Measurements from ENCODE around the gene HKDC1.
"Not testable (repeated sequence)": the region's sequence is repeated elsewhere in the genome, so short reads cannot be mapped to it uniquely, and the experiment has no call there.

HKDC1 gene

DNA sequence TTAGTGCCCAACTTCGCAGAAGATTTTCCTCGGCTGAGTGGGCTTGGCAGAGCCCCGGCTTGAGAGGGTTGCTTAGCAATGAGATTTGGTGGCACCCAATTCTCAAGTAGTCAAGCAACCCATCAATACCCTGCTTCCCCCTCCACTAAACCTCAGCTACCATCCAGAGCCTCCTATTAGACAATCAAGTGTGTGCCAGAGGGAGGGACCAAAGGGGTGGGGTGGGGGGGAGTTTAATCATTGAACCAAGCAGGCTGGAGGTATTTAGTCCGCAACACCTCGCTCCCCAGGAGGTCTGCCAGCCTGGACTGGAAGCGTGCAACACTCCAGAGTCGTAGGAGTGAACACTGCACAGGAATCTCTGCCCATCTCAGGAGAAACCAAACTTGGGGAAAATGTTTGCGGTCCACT lies at the start of gene HKDC1:
HKDC1 (plus strand) TSS at position 292 of the 411 bp plus-strand sequence; CDS start at position 396, 104 bp downstream.
- no peak for DNase-seq (ENCODE audit: low spot score)

GRCh38 chr10:69172241-69172982 lies 47.7 kb upstream of the HKDC1 start:
- DNase-seq (ENCODE audit: low spot score), result no peak

- DNase-seq (ENCODE audit: low spot score), result not testable (repeated sequence)
These were observed 44.8 kb upstream of the HKDC1 start for GRCh38 chr10:69175326-69175725.

GRCh38 chr10:69176823-69177222 lies 43.3 kb upstream of the HKDC1 start:
- DNase-seq (ENCODE audit: low spot score), result no peak

- DNase-seq (ENCODE audit: low spot score), result no peak
These were observed 40.9 kb upstream of the HKDC1 start for GRCh38 chr10:69179089-69179742.

GRCh38 chr10:69179743-69180524 lies 40.2 kb upstream of the HKDC1 start, which contains the start of gene SUPV3L1:
Gene SUPV3L1, plus strand, starts transcription at chr10:69180234. Its CDS starts 58 bp downstream, at chr10:69180292.
- DNase-seq (ENCODE audit: low spot score), result peak; percentile 91

- no peak for DNase-seq (ENCODE audit: low spot score)
These were observed 39.5 kb upstream of the HKDC1 start for GRCh38 chr10:69180525-69181204.

DNA sequence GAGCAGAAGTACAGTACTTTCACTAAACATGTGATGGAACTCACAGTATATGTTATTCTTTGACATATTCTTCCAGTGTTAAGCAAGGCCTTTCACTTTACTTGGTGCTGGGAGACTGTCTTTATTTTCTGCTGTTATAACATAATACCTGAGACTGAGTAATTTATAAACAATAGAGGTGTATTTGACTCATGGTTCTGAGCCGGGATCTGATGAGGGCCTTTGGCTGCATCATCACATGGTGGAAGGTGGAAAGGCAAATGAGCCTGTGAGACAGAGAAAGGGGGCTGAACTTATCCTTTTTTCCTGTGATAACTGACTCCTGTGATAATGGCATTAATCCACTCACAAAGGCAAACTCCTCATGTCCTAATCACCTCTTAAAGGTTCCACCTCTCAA lies 38.7 kb upstream of the HKDC1 start:
- DNase-seq (ENCODE audit: low spot score), result no peak

DNA sequence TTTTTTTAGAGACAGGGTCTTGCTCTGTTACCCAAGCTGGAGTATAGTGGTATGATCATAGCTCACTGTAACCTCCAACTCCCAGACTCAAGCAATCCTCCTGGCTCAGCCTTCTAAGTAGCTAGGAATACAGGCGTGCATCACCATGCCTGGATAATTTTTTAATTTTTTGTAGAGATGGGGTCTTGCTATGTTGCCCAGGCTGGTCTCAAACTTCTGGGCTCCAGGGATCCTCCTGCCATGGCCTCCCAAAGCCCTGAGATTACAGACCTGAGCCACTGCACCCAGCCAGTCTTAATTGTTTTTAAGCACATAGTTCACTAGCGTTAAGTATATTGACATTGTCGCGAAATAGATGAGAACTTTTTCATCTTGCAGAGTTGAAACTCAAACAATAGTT lies 38.1 kb upstream of the HKDC1 start:
- DNase-seq (ENCODE audit: low spot score), result no peak

DNA sequence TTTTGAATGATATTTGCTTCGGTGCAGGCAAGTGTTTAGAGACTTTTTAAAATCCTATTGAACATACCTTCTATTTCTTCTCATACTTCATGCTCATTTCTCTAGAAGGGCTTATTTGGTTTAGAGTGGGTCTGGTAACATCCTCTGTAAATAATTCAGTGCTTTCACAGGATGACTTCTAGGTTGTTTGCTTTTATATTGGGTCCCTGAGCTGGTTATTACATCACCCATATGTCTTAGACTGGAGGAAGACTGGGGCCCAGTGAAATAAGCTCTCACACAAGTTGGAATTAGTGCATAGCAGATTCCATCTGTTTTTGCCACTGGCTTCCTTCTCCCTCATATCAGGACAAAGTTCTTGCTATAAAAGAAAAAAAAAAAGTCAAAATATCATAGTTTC lies 33.6 kb upstream of the HKDC1 start:
- DNase-seq (ENCODE audit: low spot score), result no peak

GRCh38 chr10:69201045-69201444 lies 19.1 kb upstream of the HKDC1 start:
- DNase-seq (ENCODE audit: low spot score), result no peak

- DNase-seq (ENCODE audit: low spot score), result peak; percentile 36
These were observed 17.8 kb upstream of the HKDC1 start for GRCh38 chr10:69202332-69202731.

DNA sequence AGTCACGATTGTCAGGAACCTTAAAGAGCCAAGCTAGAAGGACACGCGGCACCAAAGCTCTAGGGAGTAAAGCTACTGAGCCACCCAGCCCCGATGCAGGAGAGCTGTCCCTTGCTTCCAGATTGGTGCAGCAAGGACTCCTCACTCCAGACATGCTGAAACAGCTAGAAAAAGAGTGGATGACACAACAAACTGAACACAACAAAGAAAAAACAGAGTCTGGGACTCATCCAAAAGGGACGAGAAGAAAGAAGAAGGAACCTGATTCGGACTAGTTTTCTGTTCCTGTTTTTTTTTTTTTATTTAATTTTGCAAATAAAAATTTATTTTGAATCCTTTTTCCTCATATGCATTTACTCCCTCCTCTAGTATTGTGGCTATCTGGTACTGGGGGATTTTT lies 11.4 kb upstream of the HKDC1 start:
- no peak for DNase-seq (ENCODE audit: low spot score)

DNA sequence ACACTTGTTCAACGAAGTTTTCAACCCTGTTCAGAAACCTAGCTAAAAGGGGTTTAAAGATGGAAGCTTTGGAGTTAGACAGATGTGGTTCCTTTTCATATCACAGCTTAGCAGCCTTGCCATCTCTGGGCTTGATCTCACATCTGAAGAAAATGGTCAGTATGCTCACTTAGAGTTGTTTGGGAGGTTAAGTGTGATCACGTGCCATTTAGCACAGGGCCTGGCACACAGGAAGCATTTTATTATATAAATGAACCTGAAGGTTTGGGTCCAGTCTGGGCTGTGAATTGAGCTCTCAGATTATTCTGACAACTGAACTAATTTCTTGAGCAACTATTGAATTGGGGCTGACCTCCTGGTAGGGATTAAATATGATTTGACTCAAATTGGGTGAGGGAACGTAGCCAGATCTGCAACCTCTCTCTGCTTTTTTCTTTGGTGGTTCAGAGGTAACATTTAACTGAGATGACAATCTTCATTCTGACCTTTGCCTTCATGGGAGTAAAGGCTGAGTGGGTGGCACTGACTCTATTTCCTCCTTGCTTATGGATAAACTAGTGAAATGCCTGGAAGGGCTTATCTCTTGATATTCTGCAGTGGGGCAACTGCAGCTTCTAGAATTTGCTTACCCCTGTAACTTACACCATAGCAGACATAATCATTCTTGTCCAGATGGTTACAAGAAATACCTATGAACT lies 10.2 kb upstream of the HKDC1 start:
- DNase-seq (ENCODE audit: low spot score), result no peak

DNA sequence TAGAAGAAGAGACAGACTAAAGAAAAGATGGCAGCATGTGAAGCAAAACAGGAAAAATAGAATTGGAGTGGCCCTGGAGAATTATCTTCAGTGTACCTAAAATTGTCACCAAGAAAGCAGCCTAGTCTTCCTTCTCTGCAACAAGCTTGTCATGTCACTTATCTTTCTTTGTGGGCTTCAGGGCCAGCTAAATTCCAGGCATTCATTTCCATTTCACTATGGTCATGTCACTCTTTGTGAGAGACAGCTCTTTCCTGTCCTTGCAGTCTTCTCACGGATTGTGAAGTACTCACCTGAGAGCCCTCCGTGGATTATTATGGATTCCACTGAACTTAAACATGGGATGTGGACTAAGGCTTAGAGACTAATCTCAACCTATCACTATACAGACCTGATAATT lies 9.0 kb upstream of the HKDC1 start:
- DNase-seq (ENCODE audit: low spot score), result no peak

DNA sequence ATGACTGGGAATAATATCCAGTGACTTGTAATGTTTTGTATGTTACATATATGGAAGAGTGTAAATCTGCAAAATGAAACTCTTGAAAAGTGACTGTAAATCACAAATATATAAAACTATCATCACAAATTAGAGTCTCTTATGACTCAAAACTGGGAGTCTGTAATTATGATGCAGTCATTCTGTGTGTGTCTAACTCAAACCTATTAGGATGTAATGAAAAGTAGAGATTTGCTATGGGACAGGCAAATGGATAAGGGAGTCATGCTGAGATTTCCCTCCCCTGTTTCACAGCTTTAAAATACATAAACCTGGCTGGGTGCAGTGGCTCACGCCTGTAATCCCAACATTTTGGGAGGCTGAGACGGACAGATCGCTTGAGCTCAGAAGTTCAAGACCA lies 8.6 kb upstream of the HKDC1 start:
- no peak for DNase-seq (ENCODE audit: low spot score)

DNA sequence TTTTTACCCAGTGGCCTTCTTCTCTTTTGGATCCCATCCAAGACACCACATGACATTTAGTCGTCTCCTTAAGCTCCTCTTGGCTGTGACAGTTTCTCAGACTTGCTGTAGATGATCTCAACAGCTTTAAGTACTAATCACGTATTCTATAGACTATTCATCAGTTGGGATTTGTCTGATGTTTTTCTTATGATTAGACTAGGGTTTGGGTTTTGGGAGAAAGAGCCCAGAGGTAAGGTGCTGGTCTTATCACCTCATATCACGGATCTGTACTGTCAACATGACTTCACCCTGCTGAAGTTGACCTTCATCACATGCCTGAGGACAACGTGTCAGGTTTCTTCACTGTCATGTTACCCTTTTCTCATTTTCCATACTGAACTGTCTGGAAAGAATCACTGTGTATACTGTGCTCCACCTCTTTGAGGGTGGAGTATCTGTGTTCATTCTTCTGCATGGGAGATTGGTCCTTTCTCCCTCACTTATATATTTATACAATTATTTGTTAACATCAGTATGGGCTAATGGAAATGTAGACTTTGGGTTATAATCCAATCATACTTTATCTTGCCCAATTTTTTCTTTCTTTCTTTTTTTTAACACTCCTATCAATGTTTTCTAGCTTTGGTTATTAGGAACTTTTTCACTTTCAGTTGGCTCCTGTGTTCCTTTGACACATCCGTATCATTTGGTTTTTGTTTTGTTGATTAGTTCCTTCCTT lies 6.4 kb upstream of the HKDC1 start:
- DNase-seq (ENCODE audit: low spot score), result no peak

- DNase-seq (ENCODE audit: low spot score), result no peak
These were observed 5.4 kb upstream of the HKDC1 start for GRCh38 chr10:69214666-69215131.

GRCh38 chr10:69215405-69216171 lies 4.5 kb upstream of the HKDC1 start:
- peak; percentile 28 for DNase-seq (ENCODE audit: low spot score)

DNA sequence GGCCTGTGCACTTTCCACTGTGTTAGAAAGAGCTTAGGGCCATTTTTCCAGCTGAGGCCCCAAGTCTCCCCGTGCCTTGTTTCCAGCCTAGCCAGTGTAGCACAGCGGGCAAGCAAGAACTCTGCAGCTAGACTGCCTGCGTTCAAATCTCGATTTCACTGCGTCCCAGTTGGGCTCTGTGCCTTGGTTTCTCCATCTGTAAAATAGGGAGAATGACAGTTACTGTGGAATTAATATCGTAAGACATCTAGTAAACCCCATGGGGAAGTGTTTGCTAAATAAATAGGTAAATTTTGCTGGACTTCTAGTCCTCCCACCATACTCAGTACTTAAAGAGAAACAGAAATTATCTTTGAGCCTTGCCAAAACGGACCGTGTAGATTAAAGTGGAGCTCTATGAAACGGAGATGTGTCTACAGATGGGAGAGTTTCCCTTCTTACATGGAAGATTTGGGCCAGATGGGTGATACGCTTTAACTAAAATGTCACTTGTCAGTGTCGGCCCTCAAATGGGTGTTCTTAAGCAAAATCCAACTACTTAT lies 3.5 kb upstream of the HKDC1 start:
- DNase-seq (ENCODE audit: low spot score), result no peak

Measured in CD4-positive, alpha-beta T cell treated with Interleukin-2 at 100 ng/mL for 4 hours (primary cell).